Liver (tissue), 3 donors: ENCODE results near the gene VDAC2.

Experiments used
- GABPA ChIP-seq, 2 donors: IDR thresholded peaks in 1 of 2; conservative IDR thresholded peaks in 1 of 2; 2 replicates each; pipeline ENCODE4 v1.6.1; 2016; ENCODE audit warnings: antibody characterized with exemption in 2 of 2, mild to moderate bottlenecking in 1 of 2, moderate library complexity in 1 of 2
- REST ChIP-seq: IDR thresholded peaks from 2 replicates; pipeline ENCODE4 v1.6.1; 2016; ENCODE audit warnings: antibody characterized with exemption, mild to moderate bottlenecking
- ZBTB33 ChIP-seq: IDR thresholded peaks from 2 replicates; pipeline ENCODE4 v1.6.1; 2016; ENCODE audit warnings: antibody characterized with exemption
- TF ChIP-seq, protein P1 (sequence below): fragments of 150-350 bp; IDR thresholded peaks from 2 replicates; pipeline ENCODE4 v1.5.1; 2017; ENCODE audit warnings: improper control_type of control experiment, low read depth, low read length; ENCODE audit not compliant: missing input control
- TF ChIP-seq, protein P2 (sequence below): IDR thresholded peaks from 2 replicates; pipeline ENCODE4 v1.6.1; 2016; ENCODE audit warnings: antibody characterized with exemption
- donor health status: healthy.
- donor health status: healthy.

DNA sequence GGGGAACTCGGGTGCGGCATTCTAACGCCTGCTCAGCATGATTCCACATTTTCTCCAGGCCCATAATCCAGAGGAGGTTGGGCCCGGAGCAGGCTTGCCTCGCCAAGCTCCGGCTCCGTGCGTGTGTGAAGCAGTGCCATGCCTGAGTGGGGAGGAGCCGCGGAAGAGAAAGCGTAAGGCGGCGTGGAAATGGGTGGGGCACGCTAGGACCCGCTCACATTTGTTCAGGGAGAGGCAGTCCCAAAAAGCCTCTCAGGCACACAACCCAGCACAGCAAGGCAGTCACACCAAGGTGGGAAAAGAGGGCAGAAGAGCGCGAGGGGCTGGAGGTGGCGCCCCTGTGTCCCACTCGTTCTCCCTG is 695 bp upstream of the VDAC2 start:
- TF ChIP-seq, protein P1, sequence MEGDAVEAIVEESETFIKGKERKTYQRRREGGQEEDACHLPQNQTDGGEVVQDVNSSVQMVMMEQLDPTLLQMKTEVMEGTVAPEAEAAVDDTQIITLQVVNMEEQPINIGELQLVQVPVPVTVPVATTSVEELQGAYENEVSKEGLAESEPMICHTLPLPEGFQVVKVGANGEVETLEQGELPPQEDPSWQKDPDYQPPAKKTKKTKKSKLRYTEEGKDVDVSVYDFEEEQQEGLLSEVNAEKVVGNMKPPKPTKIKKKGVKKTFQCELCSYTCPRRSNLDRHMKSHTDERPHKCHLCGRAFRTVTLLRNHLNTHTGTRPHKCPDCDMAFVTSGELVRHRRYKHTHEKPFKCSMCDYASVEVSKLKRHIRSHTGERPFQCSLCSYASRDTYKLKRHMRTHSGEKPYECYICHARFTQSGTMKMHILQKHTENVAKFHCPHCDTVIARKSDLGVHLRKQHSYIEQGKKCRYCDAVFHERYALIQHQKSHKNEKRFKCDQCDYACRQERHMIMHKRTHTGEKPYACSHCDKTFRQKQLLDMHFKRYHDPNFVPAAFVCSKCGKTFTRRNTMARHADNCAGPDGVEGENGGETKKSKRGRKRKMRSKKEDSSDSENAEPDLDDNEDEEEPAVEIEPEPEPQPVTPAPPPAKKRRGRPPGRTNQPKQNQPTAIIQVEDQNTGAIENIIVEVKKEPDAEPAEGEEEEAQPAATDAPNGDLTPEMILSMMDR: no peak
- TF ChIP-seq REST: no peak
- TF ChIP-seq, protein P2, sequence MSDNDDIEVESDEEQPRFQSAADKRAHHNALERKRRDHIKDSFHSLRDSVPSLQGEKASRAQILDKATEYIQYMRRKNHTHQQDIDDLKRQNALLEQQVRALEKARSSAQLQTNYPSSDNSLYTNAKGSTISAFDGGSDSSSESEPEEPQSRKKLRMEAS: peak; percentile 40
- TF ChIP-seq ZBTB33: no peak
- no peak for TF ChIP-seq GABPA (IDR thresholded peaks at IDR 0.05 in 1 of 2, conservative IDR thresholded peaks at IDR 0.05 in 1 of 2)
